ENCODE data around the gene MCM3AP.
"Not testable (repeated sequence)": the region's sequence is repeated elsewhere in the genome, so short reads cannot be mapped to it uniquely, and the experiment has no call there.

Gene MCM3AP

DNA sequence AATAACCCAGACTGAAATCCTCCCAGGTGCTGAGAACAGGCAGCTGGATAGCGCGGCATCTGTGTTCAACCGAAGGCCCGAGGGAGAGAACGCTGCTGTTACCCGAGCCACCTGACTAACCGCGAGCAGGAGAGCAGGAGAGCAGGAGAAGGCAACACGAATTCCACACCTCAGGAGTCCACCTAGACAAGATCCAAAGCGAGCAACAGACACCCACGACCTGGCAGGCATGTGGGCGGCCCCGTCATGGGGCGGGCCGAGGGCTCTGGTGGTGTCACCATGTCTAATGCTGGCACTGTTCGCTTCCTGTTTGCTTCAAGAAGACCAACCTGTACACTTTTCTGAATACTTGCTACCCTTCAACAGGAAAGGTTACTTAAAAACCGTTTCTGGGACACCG is 80.2 kb downstream of the MCM3AP start:
- H3K4me3 ChIP-seq (ENCODE audit: low read depth, low read length), result no peak overlapping the region
- TF ChIP-seq, protein P1, sequence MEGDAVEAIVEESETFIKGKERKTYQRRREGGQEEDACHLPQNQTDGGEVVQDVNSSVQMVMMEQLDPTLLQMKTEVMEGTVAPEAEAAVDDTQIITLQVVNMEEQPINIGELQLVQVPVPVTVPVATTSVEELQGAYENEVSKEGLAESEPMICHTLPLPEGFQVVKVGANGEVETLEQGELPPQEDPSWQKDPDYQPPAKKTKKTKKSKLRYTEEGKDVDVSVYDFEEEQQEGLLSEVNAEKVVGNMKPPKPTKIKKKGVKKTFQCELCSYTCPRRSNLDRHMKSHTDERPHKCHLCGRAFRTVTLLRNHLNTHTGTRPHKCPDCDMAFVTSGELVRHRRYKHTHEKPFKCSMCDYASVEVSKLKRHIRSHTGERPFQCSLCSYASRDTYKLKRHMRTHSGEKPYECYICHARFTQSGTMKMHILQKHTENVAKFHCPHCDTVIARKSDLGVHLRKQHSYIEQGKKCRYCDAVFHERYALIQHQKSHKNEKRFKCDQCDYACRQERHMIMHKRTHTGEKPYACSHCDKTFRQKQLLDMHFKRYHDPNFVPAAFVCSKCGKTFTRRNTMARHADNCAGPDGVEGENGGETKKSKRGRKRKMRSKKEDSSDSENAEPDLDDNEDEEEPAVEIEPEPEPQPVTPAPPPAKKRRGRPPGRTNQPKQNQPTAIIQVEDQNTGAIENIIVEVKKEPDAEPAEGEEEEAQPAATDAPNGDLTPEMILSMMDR (IDR thresholded peaks at IDR 0.05; ENCODE audit: low read depth, low read length), result no peak

DNA sequence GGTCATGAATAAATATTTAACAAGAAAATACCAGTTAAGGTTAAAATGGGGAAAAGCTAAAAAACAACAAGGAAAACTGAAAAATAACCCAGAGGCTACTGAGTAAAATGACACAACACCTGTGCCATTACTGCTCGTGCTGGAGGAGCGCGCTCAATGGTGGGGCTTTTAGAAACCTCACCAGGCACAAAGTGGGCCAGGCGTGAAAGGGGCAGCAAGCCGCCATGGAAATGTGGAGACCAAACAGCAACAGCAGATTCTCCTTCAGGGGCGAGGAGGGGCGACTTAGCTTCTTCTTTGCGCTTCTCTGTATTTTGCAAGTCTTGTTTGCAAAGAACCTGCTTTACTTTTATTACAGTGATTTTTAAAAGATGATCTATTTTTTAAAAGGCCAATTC is 82.2 kb downstream of the MCM3AP start:
- TF ChIP-seq, protein P1 (IDR thresholded peaks at IDR 0.05; ENCODE audit: low read depth, low read length), result no peak
- H3K4me3 ChIP-seq (ENCODE audit: low read depth, low read length), result no peak overlapping the region

DNA sequence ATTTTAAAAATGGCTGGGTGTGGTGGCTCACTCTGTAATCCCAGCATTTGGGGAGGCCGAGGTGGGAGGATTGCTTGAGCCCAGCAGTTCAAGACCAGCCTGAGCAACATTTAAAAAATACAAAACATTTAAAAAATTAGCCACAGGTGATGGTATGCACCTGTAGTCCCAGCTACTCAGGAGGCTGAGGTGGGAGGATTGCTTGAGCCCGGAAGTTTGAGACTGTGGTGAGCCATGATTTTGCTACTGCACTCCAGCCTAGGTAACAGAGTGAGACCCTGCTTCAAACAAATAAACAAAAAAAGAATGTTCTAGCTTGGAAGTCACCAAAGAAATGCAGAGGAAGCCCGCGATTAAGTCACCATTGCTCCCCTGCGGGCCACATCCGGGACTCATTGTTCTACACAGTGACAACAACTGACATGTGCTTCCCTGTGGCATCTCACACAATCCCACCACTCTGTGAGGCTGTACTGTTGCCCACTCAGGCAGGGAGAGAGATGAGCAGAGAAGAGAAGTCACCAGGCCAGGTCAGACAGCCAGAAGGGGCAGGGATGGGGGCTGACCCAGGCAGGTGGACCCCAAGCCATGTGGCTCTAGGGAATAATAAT is 82.7 kb downstream of the MCM3AP start:
- TF ChIP-seq, protein P1 (IDR thresholded peaks at IDR 0.05; ENCODE audit: low read depth, low read length), result no peak
- no peak overlapping the region for H3K4me3 ChIP-seq (ENCODE audit: low read depth, low read length)

DNA sequence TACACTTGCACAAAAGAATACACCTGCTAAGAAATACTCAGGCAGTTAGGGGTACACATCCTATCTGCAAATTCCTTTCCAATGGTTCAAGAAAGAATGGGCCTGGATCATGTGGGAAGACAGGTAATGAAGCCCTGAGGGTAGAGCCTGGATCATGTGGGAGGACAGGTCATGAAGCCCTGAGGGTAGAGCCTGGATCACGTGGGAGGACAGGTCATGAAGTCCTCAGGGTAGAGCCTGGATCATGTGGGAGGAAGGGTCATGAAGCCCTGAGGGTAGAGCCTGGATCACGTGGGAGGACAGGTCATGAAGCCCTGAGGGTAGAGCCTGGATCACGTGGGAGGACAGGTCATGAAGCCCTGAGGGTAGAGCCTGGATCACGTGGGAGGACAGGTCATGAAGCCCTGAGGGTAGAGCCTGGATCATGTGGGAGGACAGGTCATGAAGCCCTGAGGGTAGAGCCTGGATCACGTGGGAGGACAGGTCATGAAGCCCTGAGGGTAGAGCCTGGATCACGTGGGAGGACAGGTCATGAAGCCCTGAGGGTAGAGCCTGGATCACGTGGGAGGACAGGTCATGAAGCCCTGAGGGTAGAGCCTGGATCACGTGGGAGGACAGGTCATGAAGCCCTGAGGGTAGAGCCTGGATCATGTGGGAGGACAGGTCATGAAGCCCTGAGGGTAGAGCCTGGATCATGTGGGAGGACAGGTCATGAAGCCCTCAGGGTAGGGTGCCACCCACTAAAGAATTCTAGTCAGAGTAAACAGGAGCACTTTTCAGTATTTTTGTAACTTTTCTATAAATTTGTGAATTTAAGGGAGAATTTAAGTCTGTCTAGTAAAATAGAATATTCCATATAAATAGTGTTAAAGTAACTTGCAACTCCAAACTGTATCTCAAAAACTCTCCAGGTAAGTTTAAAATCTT is 84.3 kb downstream of the MCM3AP start:
- not testable (repeated sequence) for H3K4me3 ChIP-seq (ENCODE audit: low read depth, low read length)

DNA sequence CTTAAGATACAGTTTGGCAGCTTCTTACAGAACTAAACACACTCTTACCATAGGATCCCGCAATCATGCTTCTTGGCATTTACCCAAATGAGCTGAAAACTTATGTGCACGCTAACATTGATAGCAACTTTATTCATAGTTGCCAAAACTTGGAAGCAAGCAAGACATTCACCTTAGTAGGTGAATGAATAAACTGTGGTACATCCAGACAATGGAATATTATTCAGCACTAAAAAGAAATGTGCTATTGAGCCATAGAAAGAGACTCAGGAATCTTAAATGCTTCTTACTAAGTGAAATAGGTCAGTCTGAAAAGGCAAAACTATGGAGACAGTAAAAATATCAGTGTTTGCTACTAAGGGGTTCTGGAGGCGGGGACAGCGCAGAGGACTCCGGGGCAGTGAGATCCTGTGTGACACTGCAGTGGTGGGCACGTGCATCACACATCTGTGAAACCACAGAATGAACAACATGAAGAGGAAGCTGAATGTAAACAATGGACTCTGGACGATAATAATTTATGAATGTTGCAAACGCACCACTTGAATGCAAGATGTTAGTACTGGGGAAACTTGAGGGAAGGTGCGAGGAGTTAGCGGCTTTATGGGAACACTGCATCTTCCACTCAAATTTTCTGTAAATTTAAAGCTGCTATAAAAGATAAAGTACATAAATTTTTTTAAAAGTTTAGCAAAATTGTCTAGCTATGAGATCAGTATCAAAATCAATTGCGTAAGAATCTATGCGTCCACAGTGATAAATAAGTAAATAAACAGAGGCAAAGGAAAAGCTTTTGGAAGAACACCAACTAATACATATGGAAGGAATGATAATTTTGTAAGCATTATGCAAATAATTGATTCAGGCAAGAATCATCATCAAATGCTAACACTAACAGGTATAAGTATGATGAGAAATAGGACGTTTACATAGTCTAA is 85.7 kb downstream of the MCM3AP start:
- TF ChIP-seq, protein P1 (IDR thresholded peaks at IDR 0.05; ENCODE audit: low read depth, low read length), result no peak
- no peak overlapping the region for H3K4me3 ChIP-seq (ENCODE audit: low read depth, low read length)

DNA sequence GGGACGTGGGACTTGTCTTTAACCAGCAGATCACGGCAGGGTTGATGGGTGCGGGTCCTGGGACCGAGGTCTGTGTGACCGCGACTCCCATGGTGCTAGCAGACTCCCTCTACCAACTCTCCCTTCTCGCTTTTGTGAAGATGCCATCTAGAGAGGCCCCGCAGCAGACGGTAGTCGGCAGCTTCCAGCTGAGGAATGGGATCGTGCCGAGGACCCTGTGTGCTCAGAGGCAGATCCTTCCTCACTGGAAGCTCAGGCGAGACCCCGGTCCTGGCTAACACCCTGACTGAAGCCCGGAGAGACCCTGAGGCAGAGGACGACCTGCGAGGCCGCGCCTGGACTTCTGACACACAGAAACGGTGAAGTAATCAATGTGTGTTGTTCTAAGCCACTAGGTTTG is 88.7 kb downstream of the MCM3AP start:
- TF ChIP-seq, protein P1 (IDR thresholded peaks at IDR 0.05; ENCODE audit: low read depth, low read length), result no peak
- no peak overlapping the region for H3K4me3 ChIP-seq (ENCODE audit: low read depth, low read length)

DNA sequence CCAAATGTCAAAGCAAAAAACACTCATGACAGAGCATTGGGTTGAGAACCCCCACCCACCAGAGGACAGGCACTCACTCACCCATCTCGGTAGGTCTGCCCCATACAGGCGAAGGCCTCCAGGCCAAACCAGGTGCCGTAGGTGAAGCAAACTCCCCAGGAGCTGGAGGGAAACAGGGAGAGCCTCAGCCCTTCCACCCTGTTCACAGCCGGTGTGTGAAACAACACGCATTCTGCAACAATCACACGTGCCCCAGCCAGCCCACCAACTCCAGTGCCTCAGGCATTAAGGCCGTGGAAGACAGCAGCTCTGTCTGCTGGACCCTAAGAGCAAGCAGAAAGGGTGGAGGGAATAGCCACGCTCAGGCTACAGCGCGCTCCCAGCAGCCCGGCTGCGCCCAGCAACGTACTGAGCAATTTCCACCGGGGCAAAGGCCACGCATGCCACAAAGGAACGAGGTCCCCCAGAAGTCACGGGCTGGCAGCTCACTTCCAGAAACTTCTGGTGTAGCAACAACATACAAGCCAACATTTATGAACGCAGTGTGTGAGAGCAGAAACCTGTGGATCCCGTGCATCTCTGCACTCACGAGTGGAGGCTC is 89.7 kb downstream of the MCM3AP start:
- H3K4me3 ChIP-seq (ENCODE audit: low read depth, low read length), result no peak overlapping the region
- TF ChIP-seq, protein P1 (IDR thresholded peaks at IDR 0.05; ENCODE audit: low read depth, low read length), result no peak
